ENCODE results near the gene MRTFA. TPM values are rescaled to one million over a fixed set of nuclear protein-coding genes. Genes with fewer than 3 reads are reported as not detected.
A peak's percentile ranks its signal among the peaks of the same experiment; 100 is the strongest.

Gene MRTFA
- total RNA-seq, 1 donor = 44.9 TPM

DNA sequence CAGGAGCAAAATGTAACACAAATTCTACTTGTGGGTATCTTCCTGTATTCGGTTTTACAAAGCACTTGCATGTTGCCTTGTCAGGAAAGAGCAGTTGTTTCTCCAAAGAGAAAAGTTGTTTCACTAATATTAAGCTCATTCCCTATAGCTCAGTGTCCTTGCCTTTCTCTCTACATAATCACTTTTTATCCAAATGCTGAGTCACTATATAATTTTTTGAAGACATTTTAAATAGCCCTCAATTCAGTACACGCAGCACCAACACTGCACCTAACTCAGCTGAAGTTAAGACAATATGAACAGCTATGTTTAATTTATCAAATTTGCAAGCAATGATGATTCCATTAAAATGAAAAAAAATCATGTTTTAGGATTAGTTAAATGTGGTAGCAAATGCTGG lies 14.5 kb upstream of the MRTFA start:
- DNase-seq (ENCODE audit: low read depth) = no peak
- H3K4me3 ChIP-seq (ENCODE audit: low read depth, low read length) = peak overlapping the region; percentile 92
- TF ChIP-seq, protein P1, sequence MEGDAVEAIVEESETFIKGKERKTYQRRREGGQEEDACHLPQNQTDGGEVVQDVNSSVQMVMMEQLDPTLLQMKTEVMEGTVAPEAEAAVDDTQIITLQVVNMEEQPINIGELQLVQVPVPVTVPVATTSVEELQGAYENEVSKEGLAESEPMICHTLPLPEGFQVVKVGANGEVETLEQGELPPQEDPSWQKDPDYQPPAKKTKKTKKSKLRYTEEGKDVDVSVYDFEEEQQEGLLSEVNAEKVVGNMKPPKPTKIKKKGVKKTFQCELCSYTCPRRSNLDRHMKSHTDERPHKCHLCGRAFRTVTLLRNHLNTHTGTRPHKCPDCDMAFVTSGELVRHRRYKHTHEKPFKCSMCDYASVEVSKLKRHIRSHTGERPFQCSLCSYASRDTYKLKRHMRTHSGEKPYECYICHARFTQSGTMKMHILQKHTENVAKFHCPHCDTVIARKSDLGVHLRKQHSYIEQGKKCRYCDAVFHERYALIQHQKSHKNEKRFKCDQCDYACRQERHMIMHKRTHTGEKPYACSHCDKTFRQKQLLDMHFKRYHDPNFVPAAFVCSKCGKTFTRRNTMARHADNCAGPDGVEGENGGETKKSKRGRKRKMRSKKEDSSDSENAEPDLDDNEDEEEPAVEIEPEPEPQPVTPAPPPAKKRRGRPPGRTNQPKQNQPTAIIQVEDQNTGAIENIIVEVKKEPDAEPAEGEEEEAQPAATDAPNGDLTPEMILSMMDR (IDR thresholded peaks at IDR 0.05; ENCODE audit: insufficient read depth, low read depth, low read length) = no peak

DNA sequence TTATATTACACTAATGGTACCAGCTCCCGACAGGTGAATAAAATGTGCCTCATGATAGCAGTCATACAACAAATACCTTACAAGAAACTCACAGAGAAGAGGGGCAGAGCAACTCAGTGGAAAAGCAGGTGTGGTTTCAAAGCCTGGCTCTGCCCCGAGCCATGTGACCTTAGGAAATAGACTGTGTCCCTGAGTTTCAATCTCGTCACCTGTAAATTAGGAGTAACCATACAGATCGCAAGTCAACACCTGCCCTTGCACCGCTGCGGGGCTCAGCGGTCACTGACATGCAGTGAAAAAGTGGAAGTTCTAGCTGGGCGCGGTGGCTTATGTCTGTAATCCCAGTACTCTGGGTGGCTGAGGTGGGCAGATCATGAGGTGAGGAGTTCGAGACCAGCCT lies 11.9 kb upstream of the MRTFA start:
- TF ChIP-seq, protein P1 (IDR thresholded peaks at IDR 0.05; ENCODE audit: insufficient read depth, low read depth, low read length) = no peak
- no peak for DNase-seq (ENCODE audit: low read depth)

DNA sequence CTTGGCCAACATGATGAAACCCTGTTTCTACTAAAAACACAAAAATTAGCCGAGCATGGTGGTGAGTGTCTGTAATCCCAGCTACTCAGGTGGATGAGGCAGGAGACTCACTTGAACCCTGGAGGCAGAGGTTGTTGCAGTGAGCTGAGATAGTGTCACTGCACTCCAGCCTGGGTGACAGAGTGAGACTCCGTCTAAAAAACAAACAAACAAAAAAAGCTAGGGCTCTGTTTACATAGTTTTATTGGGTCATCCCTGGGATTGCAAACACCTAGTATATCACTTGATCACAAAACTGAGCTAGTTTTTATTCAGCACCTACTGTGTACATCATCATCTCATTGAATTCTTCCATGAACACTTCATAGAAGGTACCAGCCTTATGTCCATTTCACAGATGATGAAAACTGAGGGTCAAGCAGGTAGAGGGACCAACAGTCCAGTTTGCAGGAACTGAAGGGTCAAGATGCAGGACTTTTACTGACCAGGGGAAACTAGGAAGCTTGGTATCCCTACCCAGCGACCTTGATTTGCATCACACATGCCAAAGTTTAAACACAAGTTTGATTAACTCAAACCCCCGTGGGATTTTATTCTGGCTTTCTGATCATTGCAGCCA lies 9.2 kb upstream of the MRTFA start:
- DNase-seq (ENCODE audit: low read depth) = no peak
- TF ChIP-seq, protein P1 (IDR thresholded peaks at IDR 0.05; ENCODE audit: insufficient read depth, low read depth, low read length) = no peak
- no peak overlapping the region for H3K4me3 ChIP-seq (ENCODE audit: low read depth, low read length)

More for the DNA sequence above, 11.9 kb upstream of the MRTFA start:
- no peak overlapping the region for H3K4me3 ChIP-seq (ENCODE audit: low read depth, low read length)

DNA sequence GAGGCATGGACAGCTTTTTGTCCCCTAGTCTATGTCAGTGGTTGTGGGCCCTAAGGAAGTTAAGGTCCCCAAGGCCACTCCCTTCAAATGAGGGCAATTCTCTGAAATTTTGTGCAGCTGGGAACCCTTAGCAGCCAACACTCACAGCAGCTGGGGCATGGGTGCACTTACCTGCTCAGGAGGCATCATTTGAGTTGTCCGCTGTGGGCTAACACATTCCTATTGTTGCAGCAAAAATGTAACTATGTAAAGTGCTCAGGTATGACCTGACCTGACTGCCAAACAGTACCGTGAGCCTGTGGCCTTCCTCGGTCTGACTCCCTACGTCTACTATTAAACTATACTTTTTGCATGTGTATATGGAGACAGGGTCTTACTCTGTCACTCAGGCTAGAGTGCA lies 5.8 kb upstream of the MRTFA start:
- TF ChIP-seq, protein P1 (IDR thresholded peaks at IDR 0.05; ENCODE audit: insufficient read depth, low read depth, low read length) = no peak
- no peak for DNase-seq (ENCODE audit: low read depth)
- H3K4me3 ChIP-seq (ENCODE audit: low read depth, low read length) = no peak overlapping the region

DNA sequence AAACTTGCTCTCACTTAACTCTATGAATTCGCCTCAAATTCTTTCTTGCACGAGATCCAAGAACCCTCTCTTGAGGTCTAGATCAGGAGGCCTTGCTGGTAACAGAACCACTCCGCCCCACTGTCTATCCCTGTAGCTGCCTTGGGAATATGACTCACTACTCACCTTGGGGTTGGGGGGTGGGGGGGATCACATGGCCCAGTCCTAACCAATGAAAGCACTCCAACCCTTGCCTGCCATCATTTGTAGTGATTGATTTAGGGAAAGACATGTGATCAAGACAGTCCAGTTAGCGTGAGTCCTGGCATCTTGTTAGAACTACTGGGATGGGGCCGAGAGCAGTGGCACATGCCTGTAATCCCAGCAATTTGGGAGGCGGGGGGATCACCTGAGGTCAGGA lies 4.8 kb upstream of the MRTFA start:
- TF ChIP-seq, protein P1 (IDR thresholded peaks at IDR 0.05; ENCODE audit: insufficient read depth, low read depth, low read length) = no peak
- no peak overlapping the region for H3K4me3 ChIP-seq (ENCODE audit: low read depth, low read length)
- no peak for DNase-seq (ENCODE audit: low read depth)

DNA sequence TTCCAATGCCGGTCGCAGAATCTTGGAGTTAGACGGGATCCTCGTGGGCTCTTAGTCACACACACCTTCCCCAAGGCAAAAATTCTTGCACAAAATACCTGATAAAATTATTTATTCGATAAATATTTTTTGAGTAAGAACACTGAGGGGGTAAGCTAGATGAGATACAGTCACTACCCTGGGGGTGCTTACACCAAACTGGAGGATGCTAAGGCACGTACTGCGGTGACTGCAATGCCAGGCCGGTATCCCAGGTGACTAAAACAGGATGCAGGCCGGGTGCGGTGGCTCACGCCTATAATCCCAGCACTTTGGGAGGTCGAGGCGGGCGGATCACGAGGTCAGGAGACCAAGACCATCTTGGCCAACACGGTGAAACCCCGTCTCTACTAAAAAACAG lies 1.7 kb upstream of the MRTFA start:
- H3K4me3 ChIP-seq (ENCODE audit: low read depth, low read length) = no peak overlapping the region
- DNase-seq (ENCODE audit: low read depth) = no peak
- TF ChIP-seq, protein P1 (IDR thresholded peaks at IDR 0.05; ENCODE audit: insufficient read depth, low read depth, low read length) = no peak

Measured in fibroblast of villous mesenchyme (primary cell).